ENCODE results near the gene FCHSD2. TPM values are rescaled to one million over a fixed set of nuclear protein-coding genes. Genes with fewer than 3 reads are reported as not detected.
A peak's percentile ranks its signal among the peaks of the same experiment; 100 is the strongest.

The FCHSD2 gene
- total RNA-seq, 1 donor from 2014 or later = 43.4 TPM

DNA sequence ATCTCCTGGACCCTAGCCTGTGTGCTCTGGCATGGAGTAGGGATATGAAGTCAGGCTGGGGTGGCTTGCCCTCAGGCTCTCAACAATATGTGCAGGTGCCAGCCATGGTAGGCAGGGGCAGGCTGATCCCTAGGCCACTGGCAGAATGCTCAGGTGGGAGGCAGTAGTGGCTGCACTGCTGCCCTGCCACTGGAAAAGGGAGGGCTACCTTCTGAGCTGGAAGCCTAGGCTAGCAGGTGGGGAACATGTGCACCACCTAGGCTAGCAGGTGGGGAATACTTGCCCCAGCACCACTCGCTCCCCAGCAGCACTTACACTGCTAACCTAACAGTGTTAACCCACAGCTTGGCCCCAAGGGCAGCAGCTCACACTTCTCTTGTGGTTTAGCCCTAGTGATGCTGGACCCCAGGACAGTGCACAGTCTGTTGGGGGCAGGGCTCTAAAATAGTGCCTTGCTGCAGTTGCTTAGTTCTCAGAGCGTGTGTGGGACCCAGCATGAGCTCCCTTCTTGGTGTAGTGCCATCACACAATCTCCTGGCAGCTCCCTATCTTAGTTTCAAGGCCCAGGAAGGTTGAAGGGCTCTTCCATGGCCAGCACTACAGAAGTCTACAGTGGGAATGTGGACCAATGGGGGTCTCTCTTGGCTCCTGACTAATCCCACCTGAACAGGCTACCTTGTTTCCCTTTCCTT is 130.8 kb downstream of the FCHSD2 start:
- TF ChIP-seq, protein P1, sequence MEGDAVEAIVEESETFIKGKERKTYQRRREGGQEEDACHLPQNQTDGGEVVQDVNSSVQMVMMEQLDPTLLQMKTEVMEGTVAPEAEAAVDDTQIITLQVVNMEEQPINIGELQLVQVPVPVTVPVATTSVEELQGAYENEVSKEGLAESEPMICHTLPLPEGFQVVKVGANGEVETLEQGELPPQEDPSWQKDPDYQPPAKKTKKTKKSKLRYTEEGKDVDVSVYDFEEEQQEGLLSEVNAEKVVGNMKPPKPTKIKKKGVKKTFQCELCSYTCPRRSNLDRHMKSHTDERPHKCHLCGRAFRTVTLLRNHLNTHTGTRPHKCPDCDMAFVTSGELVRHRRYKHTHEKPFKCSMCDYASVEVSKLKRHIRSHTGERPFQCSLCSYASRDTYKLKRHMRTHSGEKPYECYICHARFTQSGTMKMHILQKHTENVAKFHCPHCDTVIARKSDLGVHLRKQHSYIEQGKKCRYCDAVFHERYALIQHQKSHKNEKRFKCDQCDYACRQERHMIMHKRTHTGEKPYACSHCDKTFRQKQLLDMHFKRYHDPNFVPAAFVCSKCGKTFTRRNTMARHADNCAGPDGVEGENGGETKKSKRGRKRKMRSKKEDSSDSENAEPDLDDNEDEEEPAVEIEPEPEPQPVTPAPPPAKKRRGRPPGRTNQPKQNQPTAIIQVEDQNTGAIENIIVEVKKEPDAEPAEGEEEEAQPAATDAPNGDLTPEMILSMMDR (IDR thresholded peaks at IDR 0.05; ENCODE audit: borderline replicate concordance) = no peak
- Histone ChIP-seq H3K27me3 (ENCODE audit: low read depth) (no peaks in the 10 kb centered on the region), H3K4me3 (no peak overlapping the region), H3K4me1 (peaks cover 24% of the 10 kb centered on the region), H3K27ac (replicated peaks) (no peak overlapping the region), H3K36me3 (peaks cover 38% of the 10 kb centered on the region), H3K9me3 (replicated peaks) (peaks cover 33% of the 10 kb centered on the region)
- intact Hi-C loops (cut with micrococcal nuclease) = no loop called here
- no peak for DNase-seq

DNA sequence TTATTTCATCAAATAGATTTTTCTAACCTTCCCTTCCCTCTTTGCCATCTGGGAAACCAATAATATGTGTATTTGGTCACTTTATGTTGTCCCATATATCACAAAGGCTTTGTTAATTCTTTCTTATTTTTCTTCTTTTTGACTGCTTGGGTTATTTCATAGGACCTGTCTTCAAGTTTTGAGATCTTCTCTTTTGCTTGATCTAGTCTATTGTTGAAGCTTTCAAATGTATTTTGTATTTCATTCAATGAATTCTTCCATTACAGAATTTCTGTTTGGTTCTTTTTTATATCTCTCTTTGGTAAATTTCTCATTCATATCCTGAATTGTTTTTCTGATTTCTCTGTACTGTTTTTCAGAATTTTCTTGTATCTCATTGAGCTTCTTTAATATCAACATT is 132.1 kb downstream of the FCHSD2 start:
- no peak for DNase-seq
- intact Hi-C loops (cut with micrococcal nuclease) = no loop called here

DNA sequence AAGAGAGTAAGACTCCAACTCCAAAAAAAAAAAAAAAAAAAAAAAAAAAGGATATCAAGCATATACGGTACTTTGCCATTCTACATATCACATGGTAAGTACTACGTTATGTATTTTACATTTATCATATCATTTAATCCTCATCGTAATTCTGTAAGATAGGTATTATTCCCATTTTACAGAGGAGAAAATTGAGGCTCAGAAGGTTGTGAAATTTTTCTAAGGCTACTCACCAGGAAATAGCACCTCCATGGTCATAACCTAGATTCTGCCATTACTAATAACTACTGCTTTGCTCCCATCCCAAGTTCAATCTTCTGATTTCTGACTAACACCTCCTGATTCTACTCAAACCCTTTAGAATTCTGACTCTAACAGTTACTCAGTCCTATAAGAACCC is 138.0 kb downstream of the FCHSD2 start:
- DNase-seq = no peak
- TF ChIP-seq, protein P1 (IDR thresholded peaks at IDR 0.05; ENCODE audit: borderline replicate concordance) = no peak

More for the DNA sequence above, 132.1 kb downstream of the FCHSD2 start:
- Histone ChIP-seq H3K27ac (replicated peaks) (no peak overlapping the region), H3K27me3 (ENCODE audit: low read depth) (no peaks in the 10 kb centered on the region), H3K4me3 (no peak overlapping the region), H3K4me1 (peaks cover 24% of the 10 kb centered on the region), H3K36me3 (peaks cover 38% of the 10 kb centered on the region), H3K9me3 (replicated peaks) (peaks cover 33% of the 10 kb centered on the region)
- TF ChIP-seq, protein P1 (IDR thresholded peaks at IDR 0.05; ENCODE audit: borderline replicate concordance) = no peak

DNA sequence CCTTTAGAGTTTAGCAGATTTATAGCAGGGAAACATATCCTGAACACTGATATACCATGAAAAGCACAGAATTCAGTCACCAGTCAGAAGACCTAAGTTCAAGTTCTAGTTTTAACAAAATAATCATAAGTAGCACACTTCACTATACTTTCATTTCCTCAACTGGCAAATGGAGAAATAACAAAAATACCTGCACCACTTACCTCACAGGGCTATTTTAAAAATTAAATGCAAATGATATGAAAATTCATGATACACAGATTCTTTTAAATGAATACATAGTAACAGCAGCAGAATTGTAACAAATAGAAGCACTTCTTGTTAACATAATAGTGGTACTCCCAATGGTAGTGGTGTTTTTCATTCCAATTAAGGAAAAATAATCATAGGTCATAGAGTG is 139.0 kb downstream of the FCHSD2 start:
- TF ChIP-seq, protein P1 (IDR thresholded peaks at IDR 0.05; ENCODE audit: borderline replicate concordance) = no peak
- no peak overlapping the region for H3K27ac ChIP-seq (replicated peaks)
- no peaks in the 10 kb centered on the region for H3K27me3 ChIP-seq (ENCODE audit: low read depth)
- no peaks in the 10 kb centered on the region for H3K9me3 ChIP-seq (replicated peaks)
- H3K4me3 ChIP-seq = no peak overlapping the region
- peaks cover 20% of the 10 kb centered on the region for H3K4me1 ChIP-seq
- intact Hi-C loops (cut with micrococcal nuclease) = no loop called here
- H3K36me3 ChIP-seq = peaks cover 2% of the 10 kb centered on the region
- DNase-seq = no peak

More for the DNA sequence above, 138.0 kb downstream of the FCHSD2 start:
- Histone ChIP-seq H3K4me1 (peaks cover 20% of the 10 kb centered on the region), H3K4me3 (no peak overlapping the region), H3K36me3 (peaks cover 11% of the 10 kb centered on the region), H3K27me3 (ENCODE audit: low read depth) (no peaks in the 10 kb centered on the region), H3K9me3 (replicated peaks) (peaks cover 7% of the 10 kb centered on the region), H3K27ac (replicated peaks) (no peak overlapping the region)
- intact Hi-C loops (cut with micrococcal nuclease) = no loop called here

DNA sequence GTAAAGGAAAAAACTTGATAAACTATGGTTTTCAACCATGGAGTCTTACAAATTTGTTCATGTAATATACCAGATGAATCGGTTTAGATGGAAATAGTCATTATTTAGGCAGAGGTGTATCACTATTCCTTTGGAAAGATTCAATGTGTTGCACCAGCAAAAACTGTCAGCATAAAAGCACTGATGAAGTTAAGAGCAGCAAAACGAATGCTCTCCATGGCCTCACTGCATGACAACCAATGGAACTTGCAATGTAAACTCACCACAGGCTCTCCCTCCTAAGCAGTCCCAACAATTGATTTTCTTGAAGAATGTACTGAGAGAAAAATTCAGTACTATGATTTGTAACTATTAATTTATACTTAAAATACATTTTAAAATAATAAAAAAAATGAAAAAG is 139.9 kb downstream of the FCHSD2 start:
- H3K27me3 ChIP-seq (ENCODE audit: low read depth) = no peaks in the 10 kb centered on the region
- no peaks in the 10 kb centered on the region for H3K9me3 ChIP-seq (replicated peaks)

More for the DNA sequence above, 139.9 kb downstream of the FCHSD2 start:
- intact Hi-C loops (cut with micrococcal nuclease) = no loop called here
- peaks cover 21% of the 10 kb centered on the region for H3K4me1 ChIP-seq
- DNase-seq = no peak
- TF ChIP-seq, protein P1 (IDR thresholded peaks at IDR 0.05; ENCODE audit: borderline replicate concordance) = no peak
- H3K36me3 ChIP-seq = no peaks in the 10 kb centered on the region
- no peak overlapping the region for H3K4me3 ChIP-seq
- H3K27ac ChIP-seq (replicated peaks) = peak overlapping the region; percentile 36

Measured in left ventricle myocardium inferior (tissue), 1 donor.